ENCODE data around the gene TRIP11.

- TF ChIP-seq CTCF (IDR thresholded peaks at IDR 0.05; ENCODE audit: poor library complexity, severe bottlenecking) (no peak), EZH2 (IDR thresholded peaks at IDR 0.05; ENCODE audit: borderline replicate concordance, insufficient read depth, low read length, poor library complexity, severe bottlenecking) (no peak), EP300 (conservative IDR thresholded peaks at IDR 0.05; ENCODE audit: poor library complexity, severe bottlenecking) (no peak), SMC3 (conservative IDR thresholded peaks at IDR 0.05; ENCODE audit: poor library complexity) (no peak), POLR2AphosphoS5 (IDR thresholded peaks at IDR 0.05) (no peak), TAF1 (IDR thresholded peaks at IDR 0.05; ENCODE audit: low read depth) (no peak), REST (IDR thresholded peaks at IDR 0.05; ENCODE audit: borderline replicate concordance) (no peak), RAD21 (conservative IDR thresholded peaks at IDR 0.05) (no peak), MXI1 (conservative IDR thresholded peaks at IDR 0.05; ENCODE audit: poor library complexity, severe bottlenecking) (no peak)
These were observed 54.2 kb downstream of the TRIP11 start for GRCh38 chr14:91985521-91986255.

Measured in neural cell (in vitro differentiated cells).